ENCODE data around the gene ARID1B.

ARID1B gene

DNA sequence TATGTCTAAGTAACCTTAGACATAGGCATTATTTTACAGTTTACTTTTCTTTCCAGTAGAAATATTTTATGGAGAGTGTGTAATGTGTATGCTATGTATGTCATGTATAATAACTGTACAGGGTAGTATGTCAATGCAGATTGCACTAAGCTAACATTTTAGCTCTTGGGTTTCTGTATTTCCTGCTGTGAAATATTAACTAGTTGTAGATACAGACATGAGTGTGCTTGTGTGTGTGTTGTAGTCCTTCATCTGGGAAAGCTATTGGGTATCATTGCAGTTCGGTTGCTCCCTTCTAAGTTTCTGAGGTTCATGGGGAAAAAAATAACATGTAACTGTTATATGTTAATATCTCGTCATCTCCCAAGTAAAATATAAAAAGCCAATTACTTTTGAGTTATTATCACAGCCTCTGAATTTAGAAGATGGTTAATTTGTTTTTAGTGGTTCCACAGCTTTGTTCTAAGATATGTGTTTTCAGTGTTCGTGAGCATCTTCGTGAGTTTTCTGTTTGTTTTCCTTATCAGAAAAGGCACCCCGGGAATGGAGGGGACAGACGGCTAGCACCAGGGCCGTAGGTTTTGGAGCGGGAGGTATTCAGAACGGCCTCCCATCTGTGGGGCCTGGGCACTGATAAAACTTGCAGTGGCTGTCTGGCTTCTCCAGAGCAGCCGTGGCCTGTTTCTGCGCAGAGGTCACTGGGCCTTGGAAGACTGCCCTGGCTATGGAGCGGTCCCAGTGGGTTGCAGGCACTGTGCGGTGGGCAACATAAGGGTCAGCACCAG lies 215.0 kb downstream of the ARID1B start:
- DNase-seq (ENCODE audit: low read depth in 2 of 2), result no peak

- DNase-seq (ENCODE audit: low read depth in 2 of 2), result no peak
These were observed 216.5 kb downstream of the ARID1B start for GRCh38 chr6:156993713-156994112.

DNA sequence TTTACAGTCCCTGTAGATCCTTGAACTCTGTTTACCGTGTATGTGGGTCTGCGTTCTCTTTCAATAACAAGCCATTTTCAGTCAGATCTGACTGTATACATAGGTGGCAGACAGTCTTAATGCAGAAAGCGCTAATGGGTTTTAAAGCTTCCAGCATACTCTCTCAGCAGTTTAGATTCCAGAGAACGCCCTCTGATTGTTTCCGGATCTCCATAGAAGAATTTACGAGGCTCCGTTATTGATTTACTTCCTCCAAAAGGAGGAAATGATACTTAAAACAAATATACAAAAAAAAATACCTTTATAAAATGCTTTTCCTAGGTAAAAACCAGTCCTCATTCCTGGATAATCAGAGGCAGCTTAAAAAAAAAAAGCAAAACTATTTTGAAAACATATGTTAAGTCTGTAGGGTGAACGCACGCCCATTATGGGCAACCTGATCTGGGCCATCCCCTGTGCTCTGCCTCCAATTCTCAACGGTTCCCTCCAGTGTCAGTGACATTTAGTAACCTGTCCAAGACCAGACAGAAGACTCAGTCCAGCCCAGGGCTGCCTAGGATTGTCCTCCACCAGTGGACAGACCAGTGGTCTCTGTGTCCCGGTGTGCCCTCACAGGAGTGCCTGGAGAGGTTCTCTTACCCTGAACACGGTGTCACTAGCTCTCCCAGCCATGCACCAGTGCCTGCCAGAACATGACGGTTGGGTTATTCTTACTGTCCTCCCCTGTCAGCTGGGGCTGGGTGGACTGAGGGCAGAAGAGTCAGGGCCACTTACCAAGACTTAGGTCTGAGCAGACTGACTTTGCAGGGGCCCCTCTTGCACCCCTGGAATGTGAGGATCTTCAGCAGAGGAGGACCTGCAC lies 217.3 kb downstream of the ARID1B start:
- DNase-seq (ENCODE audit: low read depth in 2 of 2), result no peak

DNA sequence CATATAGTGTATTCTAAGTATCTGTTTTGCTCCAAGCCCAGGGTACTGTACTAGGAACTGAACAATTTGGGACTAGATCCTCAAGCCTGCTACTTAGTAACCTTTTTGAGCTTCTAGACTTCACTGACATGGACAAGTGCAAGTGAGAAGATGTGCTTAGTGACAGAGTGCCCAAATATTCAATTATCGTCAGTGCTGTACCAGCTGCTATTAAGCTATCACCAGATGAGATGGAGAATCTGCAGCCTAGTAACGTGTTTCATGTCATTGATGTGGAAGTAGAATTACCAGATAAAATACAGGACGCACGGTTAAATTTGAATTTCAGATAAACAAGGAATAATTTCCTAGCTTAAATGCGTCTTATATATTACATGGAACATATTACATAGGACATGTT lies 218.3 kb downstream of the ARID1B start:
- no peak for DNase-seq (ENCODE audit: low read depth in 2 of 2)

DNA sequence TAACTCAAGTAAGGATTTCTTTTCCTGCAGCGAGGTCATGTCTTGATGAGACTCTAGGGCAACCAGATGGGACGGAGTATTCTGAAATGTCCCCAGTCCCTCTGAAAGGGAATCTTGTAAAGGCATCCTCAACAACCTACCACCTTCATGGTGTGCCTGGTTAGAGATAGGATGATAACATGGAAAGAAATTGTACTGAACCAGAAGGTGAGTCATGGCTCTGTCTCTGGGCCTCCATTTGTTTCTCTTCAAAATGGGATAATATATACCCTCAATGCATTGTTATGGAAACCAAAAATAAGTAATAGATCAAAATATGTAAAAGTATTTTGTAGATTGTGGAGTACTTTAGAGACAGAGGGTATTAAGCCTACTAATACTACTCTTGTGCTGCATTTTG lies 219.1 kb downstream of the ARID1B start:
- no peak for DNase-seq (ENCODE audit: low read depth in 2 of 2)

DNA sequence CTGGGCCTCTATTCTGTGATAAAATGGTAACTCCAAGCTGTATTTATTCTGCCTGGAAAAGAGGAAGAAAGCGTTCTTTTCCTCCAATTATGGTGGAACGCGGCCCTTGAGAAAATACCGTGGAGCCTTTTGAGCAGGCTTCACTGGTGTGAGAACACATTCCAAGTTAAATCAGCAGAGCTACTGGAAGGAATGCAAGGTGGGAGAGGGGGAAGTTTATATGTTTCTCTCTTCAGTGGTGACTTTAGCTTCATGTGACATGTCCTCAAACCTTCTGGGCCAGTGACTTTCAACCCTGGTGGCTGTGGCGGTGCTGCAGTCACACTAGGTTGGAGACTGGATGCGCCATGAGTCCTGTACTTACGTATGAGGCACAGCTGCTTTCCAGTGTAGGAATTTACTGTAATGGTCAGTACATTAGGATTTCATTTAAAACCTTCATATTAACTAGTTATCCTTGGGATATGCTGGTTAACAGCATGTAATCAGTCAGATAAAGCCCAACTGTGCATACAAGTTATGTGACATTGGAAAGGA lies 221.7 kb downstream of the ARID1B start:
- no peak for DNase-seq (ENCODE audit: low read depth in 2 of 2)

DNA sequence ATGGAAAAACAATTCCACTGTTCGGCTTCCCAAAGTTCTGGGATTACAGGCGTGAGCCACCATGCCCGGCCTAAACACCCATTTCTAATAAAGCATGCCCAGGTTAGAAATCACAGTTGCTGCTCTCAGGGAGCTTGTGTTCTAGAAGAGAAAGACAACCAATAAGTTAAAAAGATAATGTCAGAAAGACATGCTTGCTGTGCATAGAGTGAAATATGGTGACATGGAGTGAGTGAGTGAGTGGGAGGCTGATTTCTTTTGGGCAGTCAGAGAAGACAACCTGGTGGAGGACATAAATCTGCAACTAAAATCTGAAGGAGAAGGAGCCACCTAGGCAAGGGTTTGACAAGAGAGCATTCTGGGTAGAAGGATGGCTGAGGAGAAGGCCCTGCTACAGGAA lies 222.6 kb downstream of the ARID1B start:
- no peak for DNase-seq (ENCODE audit: low read depth in 2 of 2)

GRCh38 chr6:157001716-157002115 lies 224.5 kb downstream of the ARID1B start:
- no peak for DNase-seq (ENCODE audit: low read depth in 2 of 2)

- no peak for DNase-seq (ENCODE audit: low read depth in 2 of 2)
These were observed 225.6 kb downstream of the ARID1B start for GRCh38 chr6:157002774-157003173.

DNA sequence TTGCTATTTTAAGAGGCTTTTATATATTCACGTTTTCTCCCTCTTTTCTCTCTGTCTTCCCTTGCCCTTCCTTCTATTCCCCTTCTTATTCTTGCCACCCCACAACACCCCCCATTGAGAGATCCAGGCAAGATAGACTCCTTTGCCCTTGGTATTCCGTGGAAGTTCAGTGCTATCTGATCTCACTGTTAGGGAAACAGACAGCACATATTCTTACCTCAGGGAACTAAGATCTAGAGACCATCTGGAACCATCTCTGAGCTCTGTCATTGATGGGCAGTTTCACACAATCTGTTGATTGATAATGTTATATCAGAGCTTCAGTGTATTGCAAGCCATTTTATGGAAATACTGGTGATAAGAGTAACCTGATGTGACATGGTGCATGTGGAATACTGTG lies 228.8 kb downstream of the ARID1B start:
- no peak for DNase-seq (ENCODE audit: low read depth in 2 of 2)

DNA sequence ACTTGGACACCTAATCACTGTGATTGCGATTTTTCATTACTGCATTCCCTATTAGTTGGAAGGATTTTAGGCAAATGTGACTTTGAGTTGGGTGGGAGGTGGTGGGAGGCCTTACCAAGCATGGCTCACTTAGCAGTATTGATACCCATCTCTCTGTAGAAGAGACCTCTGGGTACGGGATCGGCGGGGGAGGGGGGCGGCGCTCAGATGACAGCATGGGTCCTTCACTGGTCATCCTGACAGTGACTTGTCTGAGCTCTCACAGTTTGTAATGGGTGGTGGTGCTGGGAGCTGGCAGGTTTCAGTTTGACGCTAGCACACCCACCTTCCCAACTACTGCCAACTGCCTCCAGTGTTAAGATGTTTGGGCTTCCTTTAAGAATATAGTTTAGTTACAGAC lies 231.4 kb downstream of the ARID1B start:
- no peak for DNase-seq (ENCODE audit: low read depth in 2 of 2)

- no peak for DNase-seq (ENCODE audit: low read depth in 2 of 2)
These were observed 235.2 kb downstream of the ARID1B start for GRCh38 chr6:157012355-157012754.

- DNase-seq (ENCODE audit: low read depth in 2 of 2), result no peak
These were observed 236.6 kb downstream of the ARID1B start for GRCh38 chr6:157013649-157014304.

- no peak for DNase-seq (ENCODE audit: low read depth in 2 of 2)
These were observed 237.7 kb downstream of the ARID1B start for GRCh38 chr6:157014871-157015270.

DNA sequence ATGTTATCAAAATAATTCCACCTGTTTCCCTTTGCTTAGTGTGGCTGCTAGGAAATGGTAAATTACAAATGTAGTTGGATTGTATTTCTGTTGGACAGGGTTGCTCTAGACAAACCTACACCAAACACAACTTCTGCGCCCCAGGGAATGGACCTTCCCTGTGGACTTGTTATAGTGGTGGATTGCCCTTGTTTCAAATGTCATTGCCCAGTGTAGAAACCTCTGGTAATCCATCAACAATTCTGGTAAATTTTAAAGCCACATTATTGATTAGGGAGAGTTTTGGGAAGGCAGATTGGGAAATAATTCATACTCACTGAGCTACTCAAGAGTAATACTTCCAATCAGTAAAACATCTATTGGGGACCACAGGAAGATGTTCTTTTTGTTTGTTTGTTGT lies 239.8 kb downstream of the ARID1B start:
- DNase-seq (ENCODE audit: low read depth in 2 of 2), result no peak

- no peak for DNase-seq (ENCODE audit: low read depth in 2 of 2)
These were observed 240.7 kb downstream of the ARID1B start for GRCh38 chr6:157017861-157018260.

- no peak for DNase-seq (ENCODE audit: low read depth in 2 of 2)
These were observed 242.0 kb downstream of the ARID1B start for GRCh38 chr6:157019115-157019641.

- no peak for DNase-seq (ENCODE audit: low read depth in 2 of 2)
These were observed 242.6 kb downstream of the ARID1B start for GRCh38 chr6:157019733-157020132.

GRCh38 chr6:157020398-157020797 lies 243.2 kb downstream of the ARID1B start:
- DNase-seq (ENCODE audit: low read depth in 2 of 2), result no peak

GRCh38 chr6:157020881-157021343 lies 243.7 kb downstream of the ARID1B start:
- DNase-seq (ENCODE audit: low read depth in 2 of 2), result peak in 1 of 2 donors; percentile 51

DNA sequence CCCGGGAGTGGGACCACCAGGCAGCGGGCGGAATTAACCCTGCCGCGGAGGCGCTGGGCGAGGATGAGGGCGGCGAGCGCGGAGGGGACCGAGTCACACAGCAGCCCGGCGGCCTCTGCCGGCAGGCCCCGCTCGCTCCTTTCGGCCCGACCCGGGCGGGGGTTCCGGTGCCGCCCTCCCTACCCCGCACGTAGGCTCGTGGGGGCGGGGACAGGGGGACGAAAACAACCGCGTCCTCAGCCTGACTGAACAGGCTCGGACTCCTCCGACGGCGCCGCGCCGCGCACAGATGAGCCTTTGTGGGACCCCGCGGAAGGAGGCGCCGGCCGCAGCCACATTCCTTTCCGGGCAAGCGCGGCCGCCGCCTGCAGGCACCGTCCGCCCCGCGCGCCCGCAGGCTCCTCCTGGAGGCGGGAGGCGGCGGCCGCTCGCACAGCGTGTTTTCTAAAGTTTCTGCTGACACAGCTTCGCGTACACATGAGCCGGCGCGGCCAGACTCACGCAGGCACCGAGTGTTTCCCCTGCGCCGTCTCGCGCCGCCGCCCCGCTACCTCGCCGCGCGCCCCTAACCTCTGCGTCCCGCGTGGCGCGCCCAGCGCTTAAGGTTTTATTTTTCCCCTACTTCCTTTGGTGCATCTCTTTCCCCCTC lies 244.3 kb downstream of the ARID1B start:
- peak; percentile 80 to 86 for DNase-seq (ENCODE audit: low read depth in 2 of 2)

Measured in stimulated activated CD8-positive, alpha-beta memory T cell treated with anti-CD3 and anti-CD28 coated beads, Interleukin-2, amount 100 ng/mL, for 48 hours (primary cell).